Right atrium auricular region (tissue), 2 donors: ENCODE data around the gene FYB1. TPM values are rescaled to one million over a fixed set of nuclear protein-coding genes. Genes with fewer than 3 reads are reported as not detected.

ENCODE experiments used
- DNase-seq: peaks from one replicate; pipeline ENCODE4 v3.0.0-alpha.2; 2019; ENCODE audit warnings: low spot score
- H3K27ac ChIP-seq, 2 donors: fragments of 200-600 bp; sonication (generic); 1 replicate in 1 of 2; 2 replicates in 1 of 2; pipeline ENCODE4 v1.5.1; 2016 to 2019
- H3K27me3 ChIP-seq, 2 donors: fragments of 200-600 bp; sonication (generic); one replicate each; pipeline versions ENCODE4 v1.5.1 to v1.6.0; 2017 to 2019
- H3K36me3 ChIP-seq: fragments of 200-600 bp; sonication (generic); one replicate; pipeline ENCODE4 v1.5.1; 2016
- H3K4me1 ChIP-seq, 2 donors: fragments of 200-600 bp; sonication (generic); one replicate each; pipeline versions ENCODE4 v1.5.1 to v1.6.0; 2017 to 2019
- H3K4me3 ChIP-seq, 2 donors: fragments of 200-600 bp; sonication (generic); 1 replicate in 1 of 2; 2 replicates in 1 of 2; pipeline ENCODE4 v1.5.1; 2017 to 2019; ENCODE audit warnings: mild to moderate bottlenecking in 1 of 2, moderate library complexity in 1 of 2
- H3K9me3 ChIP-seq, 2 donors: fragments of 200-600 bp; sonication (generic); one replicate each; pipeline ENCODE4 v1.5.1; 2019
- total RNA-seq, 2 donors: library from RNA; depleted of rRNA; stranded (reverse); fragments of >200 nt; gene quantifications; one replicate each; pipeline ENCODE4 v1.1.0, GENCODE V29; 2016
- TF ChIP-seq, protein P1 (sequence below), 2 donors: fragments of 200-600 bp; sonication (generic); IDR thresholded peaks; one replicate each; pipeline ENCODE4 v1.5.1; 2019; ENCODE audit warnings: antibody characterized with exemption in 2 of 2

The FYB1 gene
- total RNA-seq, 2 donors from 2014 or later: 1.8 to 8.4 TPM

- H3K27me3 ChIP-seq: no peaks in the 10 kb centered on the region
Measured at GRCh38 chr5:39191216-39191615, 28.1 kb downstream of the FYB1 start.

GRCh38 chr5:39190311-39191102, 28.9 kb downstream of the FYB1 start:
- no peak overlapping the region for H3K27ac ChIP-seq
- H3K4me3 ChIP-seq: no peak overlapping the region
- H3K4me1 ChIP-seq: no peaks in the 10 kb centered on the region
- TF ChIP-seq, protein P1, sequence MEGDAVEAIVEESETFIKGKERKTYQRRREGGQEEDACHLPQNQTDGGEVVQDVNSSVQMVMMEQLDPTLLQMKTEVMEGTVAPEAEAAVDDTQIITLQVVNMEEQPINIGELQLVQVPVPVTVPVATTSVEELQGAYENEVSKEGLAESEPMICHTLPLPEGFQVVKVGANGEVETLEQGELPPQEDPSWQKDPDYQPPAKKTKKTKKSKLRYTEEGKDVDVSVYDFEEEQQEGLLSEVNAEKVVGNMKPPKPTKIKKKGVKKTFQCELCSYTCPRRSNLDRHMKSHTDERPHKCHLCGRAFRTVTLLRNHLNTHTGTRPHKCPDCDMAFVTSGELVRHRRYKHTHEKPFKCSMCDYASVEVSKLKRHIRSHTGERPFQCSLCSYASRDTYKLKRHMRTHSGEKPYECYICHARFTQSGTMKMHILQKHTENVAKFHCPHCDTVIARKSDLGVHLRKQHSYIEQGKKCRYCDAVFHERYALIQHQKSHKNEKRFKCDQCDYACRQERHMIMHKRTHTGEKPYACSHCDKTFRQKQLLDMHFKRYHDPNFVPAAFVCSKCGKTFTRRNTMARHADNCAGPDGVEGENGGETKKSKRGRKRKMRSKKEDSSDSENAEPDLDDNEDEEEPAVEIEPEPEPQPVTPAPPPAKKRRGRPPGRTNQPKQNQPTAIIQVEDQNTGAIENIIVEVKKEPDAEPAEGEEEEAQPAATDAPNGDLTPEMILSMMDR (IDR thresholded peaks at IDR 0.05): no peak
- no peak for DNase-seq
- no peaks in the 10 kb centered on the region for H3K27me3 ChIP-seq
- no peaks in the 10 kb centered on the region for H3K36me3 ChIP-seq
- no peaks in the 10 kb centered on the region for H3K9me3 ChIP-seq

More at GRCh38 chr5:39191216-39191615, 28.1 kb downstream of the FYB1 start:
- Histone ChIP-seq H3K9me3 (no peaks in the 10 kb centered on the region), H3K4me1 (no peaks in the 10 kb centered on the region), H3K36me3 (no peaks in the 10 kb centered on the region), H3K4me3 (no peak overlapping the region), H3K27ac (no peak overlapping the region)
- TF ChIP-seq, protein P1 (IDR thresholded peaks at IDR 0.05): no peak
- DNase-seq: no peak

DNA sequence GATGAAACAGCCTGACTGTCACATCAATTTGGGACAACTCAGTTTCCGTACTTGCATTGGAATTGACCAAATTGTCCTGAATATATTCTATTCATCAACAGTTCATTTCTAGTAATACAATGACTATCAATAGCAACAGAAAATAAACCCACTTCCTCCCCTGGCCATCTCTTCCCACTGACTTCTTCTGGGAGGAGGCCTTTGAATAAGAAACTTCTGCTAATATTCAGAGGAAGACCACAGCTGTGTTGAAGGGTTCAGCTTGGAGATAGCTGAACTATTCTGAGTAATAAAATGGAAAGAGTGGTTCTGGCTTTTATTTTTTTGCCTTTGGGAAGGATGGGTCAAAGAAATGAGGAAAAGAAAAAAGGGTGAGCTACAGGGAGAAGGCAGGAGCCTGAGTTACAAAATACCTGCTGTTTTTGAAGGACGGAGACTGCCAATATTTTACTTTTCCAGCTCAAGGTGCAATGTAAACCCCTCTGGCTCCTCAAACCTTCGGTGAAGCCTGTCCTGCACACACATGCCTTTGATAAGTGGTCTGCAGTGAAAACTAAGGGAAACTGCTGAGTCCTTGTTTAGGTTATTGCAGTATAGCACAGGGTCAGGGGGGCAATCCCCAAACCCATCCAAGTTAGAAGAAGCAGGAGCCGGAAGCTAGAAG, 29.9 kb downstream of the FYB1 start:
- Histone ChIP-seq H3K27me3 (no peaks in the 10 kb centered on the region), H3K27ac (no peak overlapping the region), H3K4me3 (no peak overlapping the region), H3K36me3 (no peaks in the 10 kb centered on the region), H3K9me3 (no peaks in the 10 kb centered on the region), H3K4me1 (no peaks in the 10 kb centered on the region)
- TF ChIP-seq, protein P1 (IDR thresholded peaks at IDR 0.05): no peak
- no peak for DNase-seq

DNA sequence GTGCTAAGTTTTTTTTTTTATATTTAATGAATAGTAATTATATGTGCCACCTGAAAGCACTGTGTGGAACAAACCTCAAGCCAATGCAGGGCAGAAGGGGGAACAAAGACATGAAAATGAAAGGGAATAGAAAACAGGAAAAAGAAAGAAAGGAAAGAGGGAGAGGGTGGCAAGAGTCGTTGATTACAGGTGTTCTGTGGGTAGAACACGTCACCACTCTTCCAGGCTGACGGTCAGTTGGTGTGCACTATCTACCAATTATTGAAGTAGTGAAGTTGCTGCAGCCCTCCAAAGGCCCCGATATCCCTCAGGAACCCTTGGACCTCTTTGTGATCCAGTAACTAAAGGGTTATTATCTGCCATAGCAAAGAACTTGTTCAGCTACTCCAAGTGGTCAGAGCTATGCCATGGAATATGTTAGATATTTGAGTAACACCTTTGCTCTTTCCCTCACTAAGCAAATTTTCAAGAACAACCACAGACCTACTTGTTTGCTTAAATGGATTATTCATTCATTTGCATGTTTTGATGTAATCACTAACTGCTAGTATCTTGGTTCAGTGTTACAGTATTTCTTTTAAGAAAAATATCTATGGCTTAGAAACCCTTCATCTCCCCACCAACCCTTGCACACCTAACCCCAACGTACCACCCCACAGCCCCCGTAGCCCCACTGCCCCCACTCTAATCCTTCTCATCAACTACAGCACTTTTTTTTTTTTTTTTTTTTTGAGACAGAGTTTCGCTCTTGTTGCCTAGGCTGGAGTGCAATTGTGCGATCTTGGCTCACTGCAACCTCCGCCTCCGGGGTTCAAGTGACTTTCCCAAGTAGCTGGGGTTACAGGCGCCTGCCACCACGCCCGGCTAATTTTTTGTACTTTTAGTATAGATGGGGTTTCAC, 31.3 kb downstream of the FYB1 start:
- no peaks in the 10 kb centered on the region for H3K27me3 ChIP-seq
- H3K4me1 ChIP-seq: no peaks in the 10 kb centered on the region
- H3K27ac ChIP-seq: no peak overlapping the region
- H3K4me3 ChIP-seq: no peak overlapping the region
- H3K9me3 ChIP-seq: no peaks in the 10 kb centered on the region
- DNase-seq: no peak
- TF ChIP-seq, protein P1 (IDR thresholded peaks at IDR 0.05): no peak
- no peaks in the 10 kb centered on the region for H3K36me3 ChIP-seq

DNA sequence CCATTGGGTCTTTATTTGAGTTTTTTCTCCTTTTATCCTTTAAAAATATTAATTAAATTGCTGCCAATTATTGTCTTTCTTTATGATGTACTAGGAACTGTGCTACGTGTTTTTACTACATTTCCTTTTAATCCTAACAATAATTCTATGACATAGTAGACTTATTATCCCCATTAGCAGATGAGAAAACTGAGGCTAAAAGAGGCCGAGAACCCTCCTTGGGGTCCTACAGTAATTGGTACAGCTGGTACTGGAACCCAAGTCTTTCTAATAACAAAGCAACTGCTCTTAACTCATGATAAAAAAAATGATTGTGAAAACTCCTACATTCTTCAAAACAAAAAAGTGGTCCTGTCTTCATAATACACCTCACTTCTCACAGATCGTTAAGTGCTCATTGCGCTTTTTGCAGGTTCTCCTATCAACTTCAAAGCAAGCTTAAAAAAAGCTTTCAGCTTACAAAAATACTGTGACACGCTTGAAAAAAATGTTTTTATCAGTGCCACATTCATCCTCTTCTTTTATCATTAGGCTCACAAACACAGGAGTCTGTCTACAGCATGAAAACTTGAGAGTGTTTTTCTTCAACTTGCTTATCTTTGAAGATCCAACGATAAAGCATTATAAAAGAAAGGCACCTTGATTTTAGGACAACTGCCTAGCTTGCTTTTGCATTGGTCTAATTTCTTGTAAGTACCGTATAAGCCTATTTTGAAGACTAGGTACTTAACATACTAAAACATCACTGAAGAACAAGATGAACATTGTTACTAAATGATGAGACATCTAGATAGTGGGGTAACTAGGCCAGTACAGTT, 32.4 kb downstream of the FYB1 start:
- no peaks in the 10 kb centered on the region for H3K36me3 ChIP-seq
- no peak overlapping the region for H3K27ac ChIP-seq
- no peak for DNase-seq
- H3K27me3 ChIP-seq: no peaks in the 10 kb centered on the region
- no peaks in the 10 kb centered on the region for H3K4me1 ChIP-seq
- H3K9me3 ChIP-seq: no peaks in the 10 kb centered on the region
- TF ChIP-seq, protein P1 (IDR thresholded peaks at IDR 0.05): no peak
- H3K4me3 ChIP-seq: no peak overlapping the region
